Measurements from ENCODE around the gene PRKCE. TPM values are rescaled to one million over a fixed set of nuclear protein-coding genes. Genes with fewer than 3 reads are reported as not detected.

The PRKCE gene
- total and polyA plus RNA-seq, 2 experiments from 2014 or later = 9.6 to 11.9 TPM

DNA sequence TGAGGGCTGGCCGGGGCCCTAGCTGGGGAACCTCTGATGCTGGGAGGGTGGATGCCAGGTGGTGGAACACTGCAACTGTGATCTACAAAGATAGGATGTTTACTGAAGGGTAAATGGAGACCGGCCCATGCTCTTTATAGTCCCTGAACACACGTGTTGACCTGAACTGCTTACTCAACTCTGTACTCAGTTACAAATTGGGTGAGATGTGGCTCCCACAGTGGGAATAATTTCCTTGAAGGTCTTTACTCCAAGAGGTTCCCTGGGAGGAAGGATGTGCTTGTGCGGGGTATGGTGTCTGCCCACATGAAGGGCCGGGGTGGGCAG is 254.1 kb downstream of the PRKCE start:
- Histone ChIP-seq H3K27me3 (no peaks in the 10 kb centered on the region), H3K36me3 (replicated peaks; ENCODE audit: insufficient read depth, low read depth) (no peaks in the 10 kb centered on the region), H3K9me3 (ENCODE audit: low read depth) (no peaks in the 10 kb centered on the region), H4K20me1 (ENCODE audit: insufficient read depth, poor library complexity, severe bottlenecking) (no peaks in the 10 kb centered on the region), H3K4me1 (ENCODE audit: insufficient read depth) (peaks cover 8% of the 10 kb centered on the region), H3K79me2 (no peaks in the 10 kb centered on the region), H2AFZ (no peak overlapping the region), H3K4me2 (no peak overlapping the region), H3K4me3 (no peak overlapping the region), H3K27ac (no peak overlapping the region), H3K9me2 (replicated peaks; ENCODE audit: insufficient read depth) (no peaks in the 10 kb centered on the region)
- DNase-seq (ENCODE audit: low spot score) = no peak
- TF ChIP-seq, protein P1, sequence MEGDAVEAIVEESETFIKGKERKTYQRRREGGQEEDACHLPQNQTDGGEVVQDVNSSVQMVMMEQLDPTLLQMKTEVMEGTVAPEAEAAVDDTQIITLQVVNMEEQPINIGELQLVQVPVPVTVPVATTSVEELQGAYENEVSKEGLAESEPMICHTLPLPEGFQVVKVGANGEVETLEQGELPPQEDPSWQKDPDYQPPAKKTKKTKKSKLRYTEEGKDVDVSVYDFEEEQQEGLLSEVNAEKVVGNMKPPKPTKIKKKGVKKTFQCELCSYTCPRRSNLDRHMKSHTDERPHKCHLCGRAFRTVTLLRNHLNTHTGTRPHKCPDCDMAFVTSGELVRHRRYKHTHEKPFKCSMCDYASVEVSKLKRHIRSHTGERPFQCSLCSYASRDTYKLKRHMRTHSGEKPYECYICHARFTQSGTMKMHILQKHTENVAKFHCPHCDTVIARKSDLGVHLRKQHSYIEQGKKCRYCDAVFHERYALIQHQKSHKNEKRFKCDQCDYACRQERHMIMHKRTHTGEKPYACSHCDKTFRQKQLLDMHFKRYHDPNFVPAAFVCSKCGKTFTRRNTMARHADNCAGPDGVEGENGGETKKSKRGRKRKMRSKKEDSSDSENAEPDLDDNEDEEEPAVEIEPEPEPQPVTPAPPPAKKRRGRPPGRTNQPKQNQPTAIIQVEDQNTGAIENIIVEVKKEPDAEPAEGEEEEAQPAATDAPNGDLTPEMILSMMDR (IDR thresholded peaks at IDR 0.05; ENCODE audit: poor library complexity) = no peak
- TF ChIP-seq EZH2 (IDR thresholded peaks at IDR 0.05; ENCODE audit: borderline replicate concordance) (no peak), EZH2phosphoT487 (IDR thresholded peaks at IDR 0.05; ENCODE audit: low read depth, severe bottlenecking, unreplicated experiment) (no peak)
- 79% methylated on average over 5 of the region's 5 CpGs for WGBS (ENCODE audit: low lambda C conversion rate, missing lambda C conversion rate)

DNA sequence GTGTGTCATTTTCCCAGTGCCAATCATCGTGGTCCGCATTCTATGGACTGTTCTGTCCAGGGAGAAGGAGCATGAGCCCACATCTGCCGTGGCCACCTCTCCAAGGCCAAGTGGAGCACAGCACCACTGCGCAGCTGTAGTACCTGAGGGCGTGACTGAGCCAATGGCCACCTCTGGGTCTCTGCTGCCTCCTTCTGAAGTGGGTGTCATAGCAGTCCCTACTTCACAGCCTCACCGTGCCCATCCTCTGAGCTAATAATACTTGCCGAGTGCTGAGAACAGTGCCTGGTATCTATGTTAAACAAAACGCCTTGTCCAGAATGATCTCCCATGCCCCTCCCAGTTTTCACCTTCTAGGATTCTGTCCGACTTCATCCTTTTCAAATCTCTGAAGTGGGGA is 256.1 kb downstream of the PRKCE start:
- Histone ChIP-seq H2AFZ (no peak overlapping the region), H3K4me3 (no peak overlapping the region), H3K36me3 (replicated peaks; ENCODE audit: insufficient read depth, low read depth) (no peaks in the 10 kb centered on the region), H4K20me1 (ENCODE audit: insufficient read depth, poor library complexity, severe bottlenecking) (no peaks in the 10 kb centered on the region), H3K4me2 (no peak overlapping the region), H3K9me3 (ENCODE audit: low read depth) (no peaks in the 10 kb centered on the region), H3K9me2 (replicated peaks; ENCODE audit: insufficient read depth) (no peaks in the 10 kb centered on the region), H3K79me2 (no peaks in the 10 kb centered on the region), H3K4me1 (ENCODE audit: insufficient read depth) (peaks cover 25% of the 10 kb centered on the region), H3K27ac (no peak overlapping the region), H3K27me3 (no peaks in the 10 kb centered on the region)
- 93% methylated on average over 9 of the region's 9 CpGs for WGBS (ENCODE audit: low lambda C conversion rate, missing lambda C conversion rate)
- TF ChIP-seq EZH2 (IDR thresholded peaks at IDR 0.05; ENCODE audit: borderline replicate concordance) (no peak), EZH2phosphoT487 (IDR thresholded peaks at IDR 0.05; ENCODE audit: low read depth, severe bottlenecking, unreplicated experiment) (no peak)
- TF ChIP-seq, protein P1 (IDR thresholded peaks at IDR 0.05; ENCODE audit: poor library complexity) = no peak
- DNase-seq (ENCODE audit: low spot score) = no peak

DNA sequence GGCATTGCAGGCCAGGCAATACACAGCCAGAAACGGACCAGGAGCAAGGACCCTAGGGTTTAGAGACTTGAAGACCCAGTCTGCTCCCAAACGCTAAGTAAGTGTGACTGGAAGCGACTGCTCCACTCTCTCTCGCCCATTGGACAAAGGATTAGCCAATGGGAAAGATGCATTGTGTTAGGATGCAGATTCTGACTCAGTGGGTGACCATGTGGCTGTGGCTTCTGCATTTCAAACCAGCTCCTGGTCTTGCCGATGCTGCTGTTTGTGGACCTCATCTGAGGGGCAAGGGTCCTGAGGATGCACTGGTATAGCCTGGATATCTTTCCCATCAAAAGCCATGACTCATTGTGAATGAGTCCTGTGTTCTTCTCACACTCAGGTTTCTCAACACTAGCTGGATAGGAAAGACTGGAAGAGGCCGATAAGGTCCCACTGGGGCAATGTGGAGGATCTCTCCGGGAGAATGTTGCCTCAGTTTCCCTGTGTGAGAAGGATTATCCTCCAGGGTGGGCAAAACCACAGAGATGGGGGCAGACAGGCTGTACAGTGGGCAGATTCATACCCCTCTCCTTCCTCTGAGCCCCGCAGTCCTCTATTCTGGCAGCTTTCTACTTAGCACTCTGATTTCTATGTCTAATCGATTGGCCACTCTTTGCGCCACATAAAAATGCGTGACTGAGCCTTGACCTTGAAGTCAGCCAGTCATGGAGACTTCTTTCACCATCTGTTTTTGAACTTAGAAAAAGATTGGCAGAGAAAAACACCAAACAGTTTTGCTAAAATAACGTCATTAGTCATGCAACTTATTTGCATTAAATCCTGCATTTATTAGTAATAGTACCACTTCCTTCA is 257.1 kb downstream of the PRKCE start:
- H4K20me1 ChIP-seq (ENCODE audit: insufficient read depth, poor library complexity, severe bottlenecking) = no peaks in the 10 kb centered on the region
- 90% methylated on average over 12 of the region's 12 CpGs for WGBS (ENCODE audit: low lambda C conversion rate, missing lambda C conversion rate)
- DNase-seq (ENCODE audit: low spot score) = no peak
- H3K4me2 ChIP-seq = no peak overlapping the region
- H3K4me1 ChIP-seq (ENCODE audit: insufficient read depth) = peaks cover 34% of the 10 kb centered on the region
- no peak for TF ChIP-seq EZH2phosphoT487 (IDR thresholded peaks at IDR 0.05; ENCODE audit: low read depth, severe bottlenecking, unreplicated experiment)
- no peaks in the 10 kb centered on the region for H3K27me3 ChIP-seq
- H3K36me3 ChIP-seq (replicated peaks; ENCODE audit: insufficient read depth, low read depth) = no peaks in the 10 kb centered on the region
- no peaks in the 10 kb centered on the region for H3K9me2 ChIP-seq (replicated peaks; ENCODE audit: insufficient read depth)
- H3K9me3 ChIP-seq (ENCODE audit: low read depth) = no peaks in the 10 kb centered on the region
- no peak overlapping the region for H3K27ac ChIP-seq
- H2AFZ ChIP-seq = no peak overlapping the region
- no peaks in the 10 kb centered on the region for H3K79me2 ChIP-seq
- no peak overlapping the region for H3K4me3 ChIP-seq

DNA sequence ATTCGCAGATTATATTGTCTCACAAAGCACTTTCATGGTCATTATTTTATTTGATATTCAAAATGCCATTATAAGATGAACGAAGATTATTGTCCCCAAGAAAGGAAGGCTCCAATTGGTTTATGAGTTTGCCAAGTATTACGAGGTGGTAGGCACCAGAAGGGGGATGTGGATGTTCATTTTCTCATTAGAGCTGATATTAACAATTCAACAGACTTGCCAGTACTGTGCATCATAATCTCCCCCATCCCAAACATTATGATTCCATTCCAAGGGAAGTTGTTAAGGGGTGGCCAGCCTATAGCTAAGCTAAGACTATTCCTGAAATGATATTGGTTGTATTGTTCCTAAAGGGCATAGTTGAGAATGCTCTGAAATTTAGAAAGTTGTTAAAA is 257.7 kb downstream of the PRKCE start:
- H4K20me1 ChIP-seq (ENCODE audit: insufficient read depth, poor library complexity, severe bottlenecking) = no peaks in the 10 kb centered on the region
- no peak overlapping the region for H3K4me2 ChIP-seq
- peaks cover 34% of the 10 kb centered on the region for H3K4me1 ChIP-seq (ENCODE audit: insufficient read depth)
- TF ChIP-seq, protein P1 (IDR thresholded peaks at IDR 0.05; ENCODE audit: poor library complexity) = no peak
- no peak for TF ChIP-seq EZH2phosphoT487 (IDR thresholded peaks at IDR 0.05; ENCODE audit: low read depth, severe bottlenecking, unreplicated experiment)
- TF ChIP-seq EZH2 (IDR thresholded peaks at IDR 0.05; ENCODE audit: borderline replicate concordance) = no peak
- 88% methylated on average over 3 of the region's 3 CpGs for WGBS (ENCODE audit: low lambda C conversion rate, missing lambda C conversion rate)
- no peaks in the 10 kb centered on the region for H3K79me2 ChIP-seq
- no peaks in the 10 kb centered on the region for H3K9me3 ChIP-seq (ENCODE audit: low read depth)
- H2AFZ ChIP-seq = no peak overlapping the region
- H3K27me3 ChIP-seq = no peaks in the 10 kb centered on the region
- no peaks in the 10 kb centered on the region for H3K36me3 ChIP-seq (replicated peaks; ENCODE audit: insufficient read depth, low read depth)
- no peak overlapping the region for H3K27ac ChIP-seq
- H3K9me2 ChIP-seq (replicated peaks; ENCODE audit: insufficient read depth) = no peaks in the 10 kb centered on the region
- no peak overlapping the region for H3K4me3 ChIP-seq
- no peak for DNase-seq (ENCODE audit: low spot score)
